LNCaP clone FGC (cell line): Measurements from ENCODE around the gene SLC17A5.
"Not testable (repeated sequence)": the region's sequence is repeated elsewhere in the genome, so short reads cannot be mapped to it uniquely, and the experiment has no call there.

Experiments
- DNase-seq: peaks from one replicate; pipeline ENCODE4 v3.0.0-alpha.2; 2011; ENCODE audit warnings: low read depth
- H3K4me3 ChIP-seq: 2 replicates; pipeline ENCODE4 v1.5.1; 2011; ENCODE audit warnings: mild to moderate bottlenecking, low read depth, low read length, control low read depth
- TF ChIP-seq, protein P1 (sequence below): IDR thresholded peaks from 2 replicates; pipeline ENCODE4 v1.5.1; 2012; ENCODE audit warnings: mild to moderate bottlenecking; ENCODE audit not compliant: control insufficient read depth, insufficient read depth; ENCODE audit errors: extremely low read depth

SLC17A5 gene

DNA sequence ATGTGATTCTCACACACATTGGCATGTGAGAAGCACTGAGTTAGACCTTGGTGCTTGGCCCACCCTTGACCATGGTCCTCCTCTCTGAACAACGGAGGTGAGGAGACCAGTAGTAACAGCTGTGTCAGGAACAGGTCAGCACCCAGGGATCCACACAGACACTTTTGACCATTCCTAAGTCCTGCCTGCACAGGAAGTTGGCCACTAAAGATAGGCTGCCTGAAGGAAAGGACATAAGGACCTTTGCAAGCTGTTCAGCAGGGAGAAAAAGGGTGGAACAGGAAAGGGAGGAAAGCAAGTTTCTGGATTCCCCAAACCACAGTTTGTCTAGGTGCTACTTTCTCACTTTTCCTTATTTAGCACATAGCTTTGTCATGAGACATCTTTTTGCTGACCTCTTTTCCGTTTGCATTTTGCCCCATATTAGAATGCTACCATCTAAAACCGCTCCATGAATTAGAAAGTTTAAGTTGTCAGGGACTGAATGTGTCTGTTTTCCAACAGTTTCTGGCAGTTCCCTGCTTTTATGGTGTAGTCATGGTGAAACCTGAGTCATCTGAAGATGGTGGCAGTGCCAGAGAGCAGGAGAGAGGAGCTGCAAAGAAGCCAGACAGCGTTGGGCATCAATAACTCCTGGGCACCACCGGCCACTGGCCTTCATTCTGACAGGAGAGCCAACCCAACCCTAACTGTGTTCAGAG, 41.1 kb upstream of the SLC17A5 start:
- no peak overlapping the region for H3K4me3 ChIP-seq
- TF ChIP-seq, protein P1, sequence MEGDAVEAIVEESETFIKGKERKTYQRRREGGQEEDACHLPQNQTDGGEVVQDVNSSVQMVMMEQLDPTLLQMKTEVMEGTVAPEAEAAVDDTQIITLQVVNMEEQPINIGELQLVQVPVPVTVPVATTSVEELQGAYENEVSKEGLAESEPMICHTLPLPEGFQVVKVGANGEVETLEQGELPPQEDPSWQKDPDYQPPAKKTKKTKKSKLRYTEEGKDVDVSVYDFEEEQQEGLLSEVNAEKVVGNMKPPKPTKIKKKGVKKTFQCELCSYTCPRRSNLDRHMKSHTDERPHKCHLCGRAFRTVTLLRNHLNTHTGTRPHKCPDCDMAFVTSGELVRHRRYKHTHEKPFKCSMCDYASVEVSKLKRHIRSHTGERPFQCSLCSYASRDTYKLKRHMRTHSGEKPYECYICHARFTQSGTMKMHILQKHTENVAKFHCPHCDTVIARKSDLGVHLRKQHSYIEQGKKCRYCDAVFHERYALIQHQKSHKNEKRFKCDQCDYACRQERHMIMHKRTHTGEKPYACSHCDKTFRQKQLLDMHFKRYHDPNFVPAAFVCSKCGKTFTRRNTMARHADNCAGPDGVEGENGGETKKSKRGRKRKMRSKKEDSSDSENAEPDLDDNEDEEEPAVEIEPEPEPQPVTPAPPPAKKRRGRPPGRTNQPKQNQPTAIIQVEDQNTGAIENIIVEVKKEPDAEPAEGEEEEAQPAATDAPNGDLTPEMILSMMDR: no peak
- no peak for DNase-seq

- TF ChIP-seq, protein P1: no peak
- H3K4me3 ChIP-seq: no peak overlapping the region
- no peak for DNase-seq
These were observed 37.7 kb upstream of the SLC17A5 start for GRCh38 chr6:73691512-73691911.

- TF ChIP-seq, protein P1: no peak
- no peak overlapping the region for H3K4me3 ChIP-seq
- no peak for DNase-seq
These were observed 36.3 kb upstream of the SLC17A5 start for GRCh38 chr6:73690056-73690455.

DNA sequence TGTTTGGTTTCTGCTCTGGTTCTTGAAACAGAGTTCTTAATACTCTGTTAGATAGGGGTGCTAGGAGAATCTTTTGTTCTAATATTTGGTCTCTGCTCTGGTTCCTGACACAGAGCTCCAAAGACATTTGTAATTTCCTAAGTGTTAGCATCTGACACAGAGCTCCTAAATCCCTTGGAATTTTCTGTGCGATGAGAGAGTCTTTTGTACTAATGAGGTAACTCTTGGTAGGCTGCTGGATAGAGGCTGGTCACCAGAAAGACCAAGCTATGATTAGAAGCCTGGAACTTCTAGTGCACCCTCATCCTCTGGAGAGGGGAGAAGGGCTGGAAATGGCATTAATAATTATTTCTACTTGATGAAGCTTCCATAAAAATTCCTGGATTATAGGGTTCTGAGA, 34.6 kb upstream of the SLC17A5 start:
- no peak overlapping the region for H3K4me3 ChIP-seq
- no peak for DNase-seq
- TF ChIP-seq, protein P1: no peak

DNA sequence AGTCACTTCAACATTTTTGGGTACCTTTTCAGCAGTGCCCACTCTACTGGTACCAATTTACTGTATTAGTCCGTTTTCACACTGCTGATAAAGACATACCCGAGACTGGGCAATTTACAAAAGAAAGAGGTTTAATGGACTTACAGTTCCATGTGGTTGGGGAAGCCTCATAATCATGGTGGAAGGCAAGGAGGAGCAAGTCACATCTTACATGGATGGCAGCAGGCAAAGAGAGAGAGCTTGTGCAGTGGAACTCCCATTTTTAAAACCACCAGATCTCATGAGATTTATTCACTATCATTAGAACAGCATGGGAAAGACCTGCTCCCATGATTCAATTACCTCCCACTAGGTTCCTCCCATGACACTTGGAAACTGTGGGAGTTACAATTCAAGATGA, 29.8 kb upstream of the SLC17A5 start:
- DNase-seq, H3K4me3 ChIP-seq: not testable (repeated sequence)

- TF ChIP-seq, protein P1: no peak
- no peak overlapping the region for H3K4me3 ChIP-seq
- DNase-seq: no peak
These were observed 26.6 kb upstream of the SLC17A5 start for GRCh38 chr6:73680289-73680918.

DNA sequence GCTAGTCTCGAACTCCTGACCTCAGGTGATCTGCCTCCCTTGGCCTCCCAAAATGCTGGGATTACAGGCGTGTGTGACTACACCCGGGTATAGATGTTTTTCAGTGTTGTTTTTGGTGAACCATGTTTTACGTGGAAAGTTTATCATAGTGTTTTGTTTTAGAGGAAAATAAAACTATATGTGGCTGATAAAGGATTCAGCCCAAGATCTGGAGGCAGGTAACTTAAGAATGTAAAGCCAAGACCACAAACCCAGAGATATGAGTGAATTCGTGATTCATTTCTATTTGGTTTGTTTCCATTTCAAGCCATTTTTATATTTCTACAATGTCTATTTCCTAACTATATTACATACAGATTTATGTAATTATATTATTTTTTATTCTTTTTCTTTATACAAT, 26.1 kb upstream of the SLC17A5 start:
- not testable (repeated sequence) for DNase-seq, H3K4me3 ChIP-seq

GRCh38 chr6:73679009-73679408, 25.2 kb upstream of the SLC17A5 start:
- no peak for DNase-seq
- no peak overlapping the region for H3K4me3 ChIP-seq
- TF ChIP-seq, protein P1: no peak
